OCI-LY1 (cell line): ENCODE measurements around the gene PRG2.

Source experiments
- H2AFZ ChIP-seq: fragments of 200-600 bp; sonication (generic), shearing (Covaris generic); 2 replicates; pipeline ENCODE4 v1.6.0; 2014; ENCODE audit warnings: antibody characterized with exemption, mild to moderate bottlenecking, low read length
- H3F3A ChIP-seq: fragments of 200-600 bp; sonication (generic), shearing (Covaris generic); 2 replicates; pipeline ENCODE4 v1.6.0; 2014; ENCODE audit warnings: mild to moderate bottlenecking, antibody characterized with exemption, low read length, moderate library complexity; ENCODE audit not compliant: insufficient read depth
- H3K27ac ChIP-seq: fragments of 200-600 bp; sonication (generic); 2 replicates; pipeline ENCODE4 v1.5.1; 2014; ENCODE audit warnings: low read length, mixed run types, mild to moderate bottlenecking, low read depth; ENCODE audit not compliant: poor library complexity, severe bottlenecking
- H3K27me3 ChIP-seq: fragments of 200-600 bp; sonication (generic); 2 replicates; pipeline ENCODE4 v1.6.0; 2014; ENCODE audit warnings: antibody characterized with exemption, mild to moderate bottlenecking, low read length, moderate library complexity; ENCODE audit not compliant: insufficient read depth
- H3K36me3 ChIP-seq: fragments of 200-600 bp; sonication (generic); 2 replicates; pipeline ENCODE4 v1.6.1; 2014; ENCODE audit warnings: mild to moderate bottlenecking, antibody characterized with exemption, low read length, moderate library complexity, mixed read lengths; ENCODE audit not compliant: insufficient read depth
- H3K4me1 ChIP-seq: fragments of 200-600 bp; sonication (generic); 2 replicates; pipeline ENCODE4 v1.5.1; 2014; ENCODE audit warnings: mild to moderate bottlenecking, low read length, moderate library complexity; ENCODE audit not compliant: insufficient read depth, severe bottlenecking
- H3K4me2 ChIP-seq: fragments of 200-600 bp; sonication (generic), shearing (Covaris generic); 2 replicates; pipeline ENCODE4 v1.6.1; 2014; ENCODE audit warnings: low read length
- H3K4me3 ChIP-seq: fragments of 200-600 bp; sonication (generic); 2 replicates; pipeline ENCODE4 v1.5.1; 2014; ENCODE audit warnings: low read length, low read depth, mild to moderate bottlenecking, mixed read lengths; ENCODE audit not compliant: poor library complexity, severe bottlenecking
- H3K79me2 ChIP-seq: fragments of 200-600 bp; shearing (Covaris generic); 2 replicates; pipeline ENCODE4 v1.6.1; 2016; ENCODE audit warnings: mixed run types, low read length, mixed read lengths; ENCODE audit not compliant: insufficient read depth
- H3K9ac ChIP-seq: fragments of 200-600 bp; sonication (generic), shearing (Covaris generic); 2 replicates; pipeline ENCODE4 v1.6.1; 2014; ENCODE audit warnings: mild to moderate bottlenecking, low read length, mixed read lengths
- H3K9me2 ChIP-seq: fragments of 200-600 bp; sonication (generic), shearing (Covaris generic); 2 replicates; pipeline ENCODE4 v1.6.1; 2014; ENCODE audit warnings: low read depth, mild to moderate bottlenecking, low read length, mixed read lengths
- H3K9me3 ChIP-seq: fragments of 200-600 bp; shearing (Covaris generic); 2 replicates; pipeline ENCODE4 v1.6.1; 2014; ENCODE audit warnings: low read length, mixed read lengths
- H4K20me1 ChIP-seq: fragments of 200-600 bp; sonication (generic), shearing (Covaris generic); 2 replicates; pipeline ENCODE4 v1.6.0; 2016; ENCODE audit warnings: mild to moderate bottlenecking, low read length; ENCODE audit not compliant: insufficient read depth
- CTCF ChIP-seq: fragments of 200-600 bp; sonication (generic), shearing (Covaris generic); IDR thresholded peaks from 2 replicates; pipeline ENCODE4 v1.5.1; 2017; ENCODE audit warnings: mild to moderate bottlenecking, antibody characterized with exemption, low read length, moderate library complexity, mixed read lengths
- EZH2 ChIP-seq: fragments of 200-600 bp; sonication (generic), shearing (Covaris generic); IDR thresholded peaks from 2 replicates; pipeline ENCODE4 v1.8.0; 2017; ENCODE audit warnings: borderline replicate concordance, mixed run types, mild to moderate bottlenecking, antibody characterized with exemption, low read length, moderate library complexity, mixed read lengths

Gene PRG2

GRCh38 chr11:57399972-57400578, 9.6 kb upstream of the PRG2 start:
- Histone ChIP-seq H3K27ac (no peak overlapping the region), H3K36me3 (peaks cover 2% of the 10 kb centered on the region), H3K4me3 (no peak overlapping the region), H3K27me3 (no peaks in the 10 kb centered on the region), H3K9ac (no peak overlapping the region), H3K9me2 (no peaks in the 10 kb centered on the region), H4K20me1 (no peaks in the 10 kb centered on the region), H3F3A (no peaks in the 10 kb centered on the region), H3K4me2 (no peak overlapping the region), H3K9me3 (no peaks in the 10 kb centered on the region), H3K4me1 (no peaks in the 10 kb centered on the region), H2AFZ (no peak overlapping the region), H3K79me2 (no peaks in the 10 kb centered on the region)
- no peak for TF ChIP-seq EZH2
- no peak for TF ChIP-seq CTCF

DNA sequence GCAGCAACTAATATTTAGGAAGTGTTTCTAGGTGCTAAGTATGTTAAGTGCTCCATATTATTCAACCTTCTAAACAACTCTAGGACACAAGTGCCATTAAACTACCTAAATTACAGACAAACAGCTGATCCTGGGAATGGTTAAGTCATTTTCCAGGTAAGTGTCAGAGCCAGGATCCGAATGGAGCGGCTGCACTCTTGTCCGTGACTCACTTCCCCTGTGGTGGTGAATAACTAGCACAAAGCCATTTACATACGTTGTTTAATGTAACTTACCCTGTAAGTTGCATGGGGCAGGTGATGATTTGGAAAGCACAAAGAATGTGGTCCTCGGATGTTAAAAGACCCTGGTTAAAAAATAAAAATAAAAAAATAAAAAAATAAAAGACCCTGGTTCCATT, 8.8 kb upstream of the PRG2 start:
- Histone ChIP-seq H3F3A (no peaks in the 10 kb centered on the region), H3K9me2 (no peaks in the 10 kb centered on the region), H3K27ac (no peak overlapping the region), H3K4me2 (no peak overlapping the region), H3K9ac (no peak overlapping the region), H2AFZ (no peak overlapping the region), H3K27me3 (no peaks in the 10 kb centered on the region), H4K20me1 (no peaks in the 10 kb centered on the region), H3K9me3 (no peaks in the 10 kb centered on the region), H3K4me1 (no peaks in the 10 kb centered on the region), H3K4me3 (no peak overlapping the region), H3K36me3 (no peaks in the 10 kb centered on the region), H3K79me2 (no peaks in the 10 kb centered on the region)
- TF ChIP-seq CTCF (no peak), EZH2 (no peak)

- Histone ChIP-seq H3K9me3 (no peaks in the 10 kb centered on the region), H3K9ac (no peak overlapping the region), H3K27ac (no peak overlapping the region), H3K79me2 (no peaks in the 10 kb centered on the region), H3F3A (no peaks in the 10 kb centered on the region), H3K4me3 (no peak overlapping the region), H3K4me2 (no peak overlapping the region), H3K27me3 (no peaks in the 10 kb centered on the region), H3K9me2 (no peaks in the 10 kb centered on the region), H2AFZ (no peak overlapping the region), H3K36me3 (no peaks in the 10 kb centered on the region), H3K4me1 (no peaks in the 10 kb centered on the region), H4K20me1 (no peaks in the 10 kb centered on the region)
- TF ChIP-seq EZH2 (no peak), CTCF (no peak)
Measured at GRCh38 chr11:57397394-57397990, 7.0 kb upstream of the PRG2 start.
